Erythroblast (primary cell): ENCODE measurements around the gene FBXO31.

ENCODE experiments used
- GATA1 ChIP-seq: IDR thresholded peaks from 2 replicates; pipeline ENCODE4 v1.6.1; 2011; ENCODE audit warnings: low read depth, mild to moderate bottlenecking, control low read depth, low read length, moderate library complexity
- POLR2A ChIP-seq: IDR thresholded peaks from 2 replicates; pipeline ENCODE4 v1.6.1; 2011; ENCODE audit warnings: mild to moderate bottlenecking, low read length

GRCh38 chr16:87278191-87279093, 105.1 kb downstream of the FBXO31 start:
- TF ChIP-seq POLR2A (no peak), GATA1 (no peak)
